NB4 (cell line): ENCODE data around the gene C10orf95.

Experiments used
- CTCF ChIP-seq: IDR thresholded peaks from one replicate; pipeline ENCODE4 v1.5.1; 2012; ENCODE audit warnings: low read depth, low read length
- POLR2A ChIP-seq: IDR thresholded peaks from 2 replicates; pipeline ENCODE4 v1.6.1; 2011; ENCODE audit warnings: mild to moderate bottlenecking; ENCODE audit not compliant: insufficient read length; ENCODE audit errors: extremely low read depth

GRCh38 chr10:102400598-102401341 is 50.6 kb downstream of the C10orf95 start:
- TF ChIP-seq POLR2A (no peak), CTCF (no peak)
